ENCODE data around the gene TMA16. TPM values are rescaled to one million over a fixed set of nuclear protein-coding genes. Genes with fewer than 3 reads are reported as not detected.
"Not testable (repeated sequence)": the region's sequence is repeated elsewhere in the genome, so short reads cannot be mapped to it uniquely, and the experiment has no call there.

The TMA16 gene
- total RNA-seq, 2 donors from 2014 or later: 7.5 to 10.9 TPM

DNA sequence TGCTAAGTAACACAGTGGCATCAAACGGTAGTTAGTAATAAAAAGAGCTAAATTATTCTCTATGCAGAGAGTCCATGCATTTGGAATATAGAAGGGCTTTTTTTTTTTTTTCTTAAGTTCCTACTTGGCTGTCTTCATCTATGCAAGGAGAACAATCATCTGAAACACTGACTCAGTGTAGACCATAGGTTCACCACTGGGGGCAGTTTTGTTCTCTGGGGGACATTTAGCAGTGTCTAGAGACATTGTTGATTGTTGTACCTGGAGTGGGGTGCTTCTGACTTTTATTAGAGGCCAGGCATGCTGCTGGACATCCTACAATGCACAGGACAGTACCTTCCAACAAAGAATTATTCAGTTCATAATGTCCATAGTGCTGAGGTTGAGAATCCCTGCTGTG lies 41.2 kb downstream of the TMA16 start:
- H3K36me3 Mint-ChIP-seq (ENCODE audit: low read depth): peaks cover 6% of the 10 kb centered on the region
- DNase-seq: no peak
- H3K4me3 Mint-ChIP-seq: no peak overlapping the region
- H3K4me1 Mint-ChIP-seq: no peaks in the 10 kb centered on the region
- H3K9me3 ChIP-seq (ENCODE audit: control insufficient read depth, low read length, poor library complexity, severe bottlenecking): no peaks in the 10 kb centered on the region
- H3K27me3 Mint-ChIP-seq: no peaks in the 10 kb centered on the region
- no peak overlapping the region for H3K27ac Mint-ChIP-seq
- no peak for ATAC-seq

DNA sequence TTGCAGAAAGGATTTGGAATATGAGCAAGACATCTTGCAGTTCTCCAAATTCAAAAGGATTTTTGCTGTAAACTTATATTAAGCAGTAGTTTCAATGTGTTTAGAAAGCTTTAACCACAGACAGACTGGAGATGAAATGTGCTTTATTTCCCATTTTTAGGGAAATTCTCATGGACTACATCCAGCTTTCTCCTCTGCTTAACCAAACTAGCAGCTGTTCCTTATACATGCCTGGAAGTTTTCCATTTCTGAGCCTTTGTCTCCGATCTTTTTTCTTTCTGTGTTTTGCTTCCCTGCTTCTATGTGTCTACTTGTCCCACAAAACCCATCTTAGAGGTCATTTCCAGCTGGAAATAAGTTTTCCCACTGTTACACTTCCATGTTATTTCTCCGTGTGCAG lies 41.6 kb downstream of the TMA16 start:
- Mint-ChIP-seq H3K4me1 (no peaks in the 10 kb centered on the region), H3K27ac (no peak overlapping the region), H3K4me3 (no peak overlapping the region), H3K36me3 (ENCODE audit: low read depth) (peaks cover 6% of the 10 kb centered on the region), H3K27me3 (no peaks in the 10 kb centered on the region)
- DNase-seq: no peak
- H3K9me3 ChIP-seq (ENCODE audit: control insufficient read depth, low read length, poor library complexity, severe bottlenecking): no peaks in the 10 kb centered on the region
- no peak for ATAC-seq

DNA sequence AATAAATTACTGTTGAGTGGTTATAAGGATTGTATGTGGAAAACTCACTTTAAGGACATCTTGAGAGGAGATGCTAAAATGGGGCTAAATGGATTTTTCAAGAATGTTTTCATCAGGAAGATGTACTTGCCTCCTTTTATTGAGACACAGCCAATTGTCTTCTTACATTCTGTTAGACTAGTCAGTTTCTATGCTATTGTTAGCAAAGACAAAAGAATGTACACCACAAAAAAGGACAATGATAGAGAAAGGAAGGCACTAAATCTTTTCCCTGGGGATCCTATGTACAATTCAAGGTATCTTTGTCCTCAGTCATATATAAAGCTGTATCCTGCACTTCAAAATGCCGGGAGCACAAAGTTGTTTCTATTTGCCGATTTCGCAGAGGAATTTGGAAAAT lies 42.6 kb downstream of the TMA16 start:
- no peaks in the 10 kb centered on the region for H3K9me3 ChIP-seq (ENCODE audit: control insufficient read depth, low read length, poor library complexity, severe bottlenecking)
- H3K27me3 Mint-ChIP-seq: no peaks in the 10 kb centered on the region
- DNase-seq (no peak), ATAC-seq (no peak)
- no peak overlapping the region for H3K4me3 Mint-ChIP-seq
- no peak overlapping the region for H3K27ac Mint-ChIP-seq
- peaks cover under 1% of the 10 kb centered on the region for H3K36me3 Mint-ChIP-seq (ENCODE audit: low read depth)
- H3K4me1 Mint-ChIP-seq: no peaks in the 10 kb centered on the region

DNA sequence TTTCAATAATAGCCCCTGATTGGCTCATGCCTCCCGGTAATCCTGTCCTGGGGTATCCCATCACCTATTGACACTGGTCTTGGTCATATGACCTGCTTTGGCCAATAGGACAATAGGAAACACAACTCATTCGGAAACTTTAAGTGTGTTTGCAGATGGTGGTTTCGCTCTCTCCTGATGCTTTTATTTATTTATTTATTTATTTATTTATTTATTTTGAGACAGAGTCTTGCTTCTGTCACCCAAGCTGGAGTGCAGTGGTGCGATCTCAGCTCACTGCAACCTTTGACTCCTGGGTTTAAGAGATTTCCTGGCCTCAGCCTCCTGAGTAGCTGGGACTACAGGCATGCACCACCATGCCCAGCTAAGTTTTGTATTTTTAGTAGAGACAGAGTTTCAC lies 44.3 kb downstream of the TMA16 start:
- not testable (repeated sequence) for H3K27ac Mint-ChIP-seq; H3K36me3 Mint-ChIP-seq (ENCODE audit: low read depth); H3K9me3 ChIP-seq (ENCODE audit: control insufficient read depth, low read length, poor library complexity, severe bottlenecking); DNase-seq; H3K4me3 Mint-ChIP-seq; H3K4me1 Mint-ChIP-seq; ATAC-seq; H3K27me3 Mint-ChIP-seq

DNA sequence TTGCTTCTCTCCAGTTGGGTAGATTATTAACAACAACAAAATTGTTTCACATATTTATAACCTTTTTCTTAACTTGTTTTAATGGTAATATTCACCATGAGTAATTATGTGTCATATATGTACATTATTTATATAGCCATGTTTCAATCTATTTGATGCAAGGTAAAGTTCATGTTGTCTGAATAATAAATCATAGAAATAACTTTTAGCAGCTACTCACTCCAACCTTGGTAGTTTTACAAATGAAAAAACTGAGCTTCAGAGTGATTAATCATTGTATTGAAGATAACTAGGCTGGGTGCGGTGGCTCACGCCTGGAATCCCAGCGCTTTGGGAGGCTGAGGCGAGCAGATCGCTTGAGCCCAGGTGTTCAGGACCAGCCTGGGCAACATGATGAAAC lies 46.0 kb downstream of the TMA16 start:
- H3K4me1 Mint-ChIP-seq: no peaks in the 10 kb centered on the region
- no peaks in the 10 kb centered on the region for H3K36me3 Mint-ChIP-seq (ENCODE audit: low read depth)
- H3K4me3 Mint-ChIP-seq: no peak overlapping the region
- ATAC-seq (no peak), DNase-seq (no peak)
- H3K27ac Mint-ChIP-seq: no peak overlapping the region
- no peaks in the 10 kb centered on the region for H3K27me3 Mint-ChIP-seq
- H3K9me3 ChIP-seq (ENCODE audit: control insufficient read depth, low read length, poor library complexity, severe bottlenecking): no peaks in the 10 kb centered on the region

DNA sequence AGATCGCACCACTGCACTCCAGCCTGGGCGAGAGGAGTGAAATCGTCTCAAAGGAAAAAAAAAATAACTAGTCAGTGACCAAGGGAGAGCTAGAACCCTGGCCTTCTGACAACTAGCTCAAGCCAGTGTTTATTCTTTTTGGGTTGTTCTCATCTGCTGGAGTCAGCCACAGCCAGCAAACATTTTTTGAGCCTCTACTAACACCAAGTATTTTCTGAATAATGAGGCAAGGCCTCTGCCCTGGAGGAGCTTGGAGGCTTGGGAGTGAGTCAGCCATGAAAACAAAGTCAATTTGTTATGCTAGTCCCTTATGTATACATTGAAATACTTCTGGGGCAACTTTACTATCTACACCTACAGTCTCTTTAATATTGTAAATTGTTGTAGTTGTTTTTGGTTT lies 46.5 kb downstream of the TMA16 start:
- DNase-seq (no peak), ATAC-seq (no peak)
- no peak overlapping the region for H3K4me3 Mint-ChIP-seq
- H3K9me3 ChIP-seq (ENCODE audit: control insufficient read depth, low read length, poor library complexity, severe bottlenecking): no peaks in the 10 kb centered on the region
- no peaks in the 10 kb centered on the region for H3K36me3 Mint-ChIP-seq (ENCODE audit: low read depth)
- no peaks in the 10 kb centered on the region for H3K4me1 Mint-ChIP-seq
- no peaks in the 10 kb centered on the region for H3K27me3 Mint-ChIP-seq
- H3K27ac Mint-ChIP-seq: no peak overlapping the region

DNA sequence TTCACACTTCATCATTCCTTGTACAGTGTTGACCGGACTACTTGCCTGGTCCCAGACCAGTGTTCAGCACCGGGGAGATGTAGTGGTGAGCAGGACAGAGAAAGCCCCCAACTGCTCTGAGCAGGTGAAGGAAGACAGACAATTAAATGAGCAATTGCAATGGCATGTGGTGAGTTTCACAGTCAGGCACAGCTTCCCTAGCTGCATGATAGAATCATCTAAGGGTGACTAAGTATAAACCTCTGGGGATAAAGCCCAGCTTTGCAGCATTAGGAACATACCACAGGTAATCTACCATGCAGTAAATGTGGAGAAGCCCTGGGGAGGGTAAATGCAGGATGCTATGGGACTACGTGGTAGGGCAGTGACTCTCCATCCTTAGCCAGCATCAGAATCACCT lies 47.8 kb downstream of the TMA16 start:
- no peaks in the 10 kb centered on the region for H3K27me3 Mint-ChIP-seq
- no peak overlapping the region for H3K27ac Mint-ChIP-seq
- H3K4me1 Mint-ChIP-seq: no peaks in the 10 kb centered on the region
- no peak overlapping the region for H3K4me3 Mint-ChIP-seq
- no peaks in the 10 kb centered on the region for H3K36me3 Mint-ChIP-seq (ENCODE audit: low read depth)
- ATAC-seq: no peak
- no peak for DNase-seq
- H3K9me3 ChIP-seq (ENCODE audit: control insufficient read depth, low read length, poor library complexity, severe bottlenecking): no peaks in the 10 kb centered on the region

DNA sequence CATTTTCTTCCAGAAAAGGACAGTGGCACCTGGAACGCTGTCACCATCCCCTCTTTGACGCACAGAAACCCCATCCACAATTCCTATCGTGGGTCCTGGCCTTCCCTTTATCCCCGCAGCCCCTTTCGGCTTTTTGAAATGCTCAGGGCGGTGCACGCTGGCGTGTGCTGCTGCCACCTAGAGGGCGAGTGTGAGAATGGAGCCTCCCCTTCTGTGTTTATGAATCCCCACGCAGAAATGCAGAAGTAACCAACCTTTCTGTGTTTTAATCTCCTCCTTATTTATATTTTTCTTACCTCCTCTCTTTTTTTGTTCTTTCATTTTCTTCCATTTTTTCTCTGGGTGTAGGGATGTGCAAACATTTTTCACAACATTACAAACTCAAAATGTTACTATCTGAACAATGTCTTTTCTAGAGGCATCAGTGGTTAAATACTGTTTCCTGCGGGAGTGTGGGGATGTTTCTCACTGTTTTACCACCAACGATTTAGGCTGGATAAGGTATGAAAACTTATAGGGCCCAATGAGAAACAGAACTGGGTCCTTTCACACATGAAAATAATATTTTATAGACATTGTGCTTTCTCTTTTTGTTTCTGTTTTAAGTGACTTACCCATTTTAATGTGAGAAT lies 50.0 kb downstream of the TMA16 start:
- no peaks in the 10 kb centered on the region for H3K4me1 Mint-ChIP-seq

DNA sequence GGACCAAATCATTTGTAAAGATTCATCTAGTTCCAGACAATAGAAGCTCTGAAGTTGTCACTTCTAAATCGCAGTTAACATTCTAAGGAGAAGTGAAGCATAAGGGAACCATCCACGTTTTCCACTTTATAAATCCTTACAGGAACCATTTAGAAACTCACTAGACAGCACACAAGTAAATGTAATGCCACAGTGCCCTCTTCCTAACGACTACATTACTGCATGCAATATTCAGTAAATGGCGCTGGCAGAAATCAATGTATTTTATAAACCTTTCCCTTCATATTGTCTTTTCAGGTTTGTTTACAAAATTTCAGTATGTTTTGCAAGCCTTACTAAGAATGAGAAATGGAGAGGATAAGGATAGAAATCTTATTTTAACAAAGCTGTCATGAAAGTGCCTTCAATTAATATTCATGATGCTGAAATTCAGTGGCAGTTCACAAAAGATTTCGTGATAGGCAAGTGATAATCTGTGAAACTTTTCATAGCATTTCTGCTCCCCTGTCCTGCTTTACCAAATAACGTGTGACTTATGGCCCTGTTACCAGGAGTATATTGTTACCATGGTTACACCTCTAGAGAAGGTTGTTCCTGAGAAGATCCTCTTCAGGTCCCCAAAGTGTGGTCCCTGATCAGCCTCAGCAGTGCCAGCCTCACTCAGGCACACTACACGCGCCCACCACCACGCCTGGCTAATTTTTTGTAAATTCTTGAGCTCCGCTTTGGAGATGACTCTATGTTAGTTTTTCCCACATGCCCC lies 54.2 kb downstream of the TMA16 start:
- Mint-ChIP-seq H3K36me3 (ENCODE audit: low read depth) (no peaks in the 10 kb centered on the region), H3K27ac (no peak overlapping the region), H3K27me3 (no peaks in the 10 kb centered on the region), H3K4me3 (no peak overlapping the region), H3K4me1 (peaks cover 3% of the 10 kb centered on the region)
- H3K9me3 ChIP-seq (ENCODE audit: control insufficient read depth, low read length, poor library complexity, severe bottlenecking): no peaks in the 10 kb centered on the region
- DNase-seq (no peak), ATAC-seq (peak; percentile 58)

More for the DNA sequence above, 50.0 kb downstream of the TMA16 start:
- ATAC-seq (peak; percentile 93), DNase-seq (peak; percentile 36 to 44 (median 41))
- no peak overlapping the region for H3K4me3 Mint-ChIP-seq
- H3K27me3 Mint-ChIP-seq: no peaks in the 10 kb centered on the region
- no peaks in the 10 kb centered on the region for H3K36me3 Mint-ChIP-seq (ENCODE audit: low read depth)
- H3K27ac Mint-ChIP-seq: no peak overlapping the region
- H3K9me3 ChIP-seq (ENCODE audit: control insufficient read depth, low read length, poor library complexity, severe bottlenecking): no peaks in the 10 kb centered on the region

DNA sequence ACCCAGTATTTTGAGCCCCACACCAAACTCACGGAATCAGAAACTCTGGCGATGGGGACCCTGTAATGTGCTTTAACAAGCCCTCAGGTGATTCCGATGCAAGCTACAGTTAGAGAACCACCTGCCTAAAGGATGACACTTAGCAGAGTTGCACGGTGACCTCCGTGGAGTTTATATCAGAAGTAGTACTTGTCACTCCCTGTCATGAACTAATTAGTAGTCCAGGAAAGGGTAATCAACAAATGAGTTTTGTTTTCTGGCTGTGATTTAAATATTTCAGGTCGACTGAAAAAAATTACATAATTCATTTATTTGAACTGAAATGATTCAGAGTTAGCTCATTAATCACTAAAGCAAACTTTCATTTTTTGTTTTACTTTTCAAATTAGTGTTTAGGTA lies 56.4 kb downstream of the TMA16 start:
- ATAC-seq (no peak), DNase-seq (no peak)
- H3K36me3 Mint-ChIP-seq (ENCODE audit: low read depth): no peaks in the 10 kb centered on the region
- no peak overlapping the region for H3K27ac Mint-ChIP-seq
- H3K9me3 ChIP-seq (ENCODE audit: control insufficient read depth, low read length, poor library complexity, severe bottlenecking): no peaks in the 10 kb centered on the region
- no peak overlapping the region for H3K4me3 Mint-ChIP-seq
- H3K27me3 Mint-ChIP-seq: no peaks in the 10 kb centered on the region
- peaks cover 8% of the 10 kb centered on the region for H3K4me1 Mint-ChIP-seq

DNA sequence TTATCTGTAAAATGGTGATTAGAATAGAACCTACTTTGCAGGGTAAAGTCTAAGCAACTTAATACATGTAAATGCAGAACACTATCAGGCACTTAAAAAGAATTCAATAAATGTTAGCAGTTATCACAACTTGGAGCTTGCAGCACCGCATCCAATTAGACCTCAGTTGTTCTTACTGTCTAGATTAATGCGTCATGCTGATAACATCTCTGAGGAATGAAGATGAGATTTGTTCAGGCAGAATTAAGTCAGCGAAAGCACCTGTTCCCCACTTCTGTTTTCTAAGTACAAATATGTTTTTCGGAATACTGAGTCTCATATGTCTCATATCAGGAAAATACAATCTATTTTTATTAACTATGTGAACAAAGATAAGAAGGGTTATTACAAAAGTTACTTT lies 58.7 kb downstream of the TMA16 start:
- no peaks in the 10 kb centered on the region for H3K36me3 Mint-ChIP-seq (ENCODE audit: low read depth)
- no peak for ATAC-seq
- H3K9me3 ChIP-seq (ENCODE audit: control insufficient read depth, low read length, poor library complexity, severe bottlenecking): no peaks in the 10 kb centered on the region
- peaks cover 13% of the 10 kb centered on the region for H3K4me1 Mint-ChIP-seq
- DNase-seq: no peak
- no peak overlapping the region for H3K4me3 Mint-ChIP-seq
- no peaks in the 10 kb centered on the region for H3K27me3 Mint-ChIP-seq
- H3K27ac Mint-ChIP-seq: no peak overlapping the region

DNA sequence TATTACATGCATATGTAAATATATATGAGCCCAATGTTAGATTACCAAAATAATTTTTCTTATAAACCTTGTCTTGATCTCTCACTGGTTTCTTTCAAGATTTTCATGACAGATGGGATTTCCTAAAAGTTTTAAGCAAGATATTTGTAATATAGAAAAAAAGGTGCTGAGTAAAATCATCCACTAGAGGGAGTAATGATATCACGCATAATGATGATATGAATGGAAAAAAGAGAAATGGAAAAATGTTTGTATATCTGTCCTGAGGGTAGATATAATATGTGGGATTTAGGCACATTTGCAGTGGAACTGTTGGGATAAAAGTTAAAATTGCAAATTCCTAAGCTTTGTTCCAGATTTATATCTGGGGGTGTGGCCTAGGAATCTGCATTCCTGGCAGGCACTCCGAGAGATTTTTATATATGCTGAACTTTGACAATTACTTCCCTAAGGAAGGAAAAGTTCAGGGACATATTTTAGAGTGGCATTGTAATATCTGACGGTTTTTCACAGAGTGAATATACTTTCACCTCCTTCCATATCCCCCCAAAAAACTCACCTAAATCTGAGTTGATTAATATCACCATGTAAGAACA lies 60.5 kb downstream of the TMA16 start:
- peaks cover 24% of the 10 kb centered on the region for H3K4me1 Mint-ChIP-seq
- H3K9me3 ChIP-seq (ENCODE audit: control insufficient read depth, low read length, poor library complexity, severe bottlenecking): no peaks in the 10 kb centered on the region
- H3K36me3 Mint-ChIP-seq (ENCODE audit: low read depth): no peaks in the 10 kb centered on the region
- no peak overlapping the region for H3K4me3 Mint-ChIP-seq
- no peak for ATAC-seq
- no peaks in the 10 kb centered on the region for H3K27me3 Mint-ChIP-seq
- DNase-seq: no peak
- peak overlapping the region; percentile 60 for H3K27ac Mint-ChIP-seq

DNA sequence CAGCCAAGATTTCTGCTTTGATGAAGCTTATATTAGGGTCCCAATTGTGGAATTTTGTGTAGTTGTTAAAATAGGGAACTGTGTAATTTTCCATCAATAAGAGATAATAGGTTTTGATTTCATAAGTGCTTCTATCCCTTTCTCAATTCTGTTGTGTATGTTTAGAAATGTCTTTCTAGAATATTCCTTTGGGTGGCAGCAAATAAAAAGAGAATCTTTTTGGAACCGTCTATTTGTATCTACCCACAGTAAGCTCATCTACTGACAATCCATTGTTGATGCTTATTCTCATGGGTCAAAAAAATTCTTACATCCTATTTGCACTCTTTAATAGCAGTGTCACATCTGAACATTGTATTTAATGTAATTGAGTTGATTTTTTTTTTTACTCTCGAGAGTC lies 61.7 kb downstream of the TMA16 start:
- no peaks in the 10 kb centered on the region for H3K27me3 Mint-ChIP-seq
- H3K4me3 Mint-ChIP-seq: no peak overlapping the region
- no peak overlapping the region for H3K27ac Mint-ChIP-seq
- peaks cover 21% of the 10 kb centered on the region for H3K4me1 Mint-ChIP-seq
- ATAC-seq (peak; percentile 30), DNase-seq (no peak)
- H3K9me3 ChIP-seq (ENCODE audit: control insufficient read depth, low read length, poor library complexity, severe bottlenecking): no peaks in the 10 kb centered on the region
- no peaks in the 10 kb centered on the region for H3K36me3 Mint-ChIP-seq (ENCODE audit: low read depth)
